Calu3 (cell line): ENCODE results near the gene CDX2. TPM values are rescaled to one million over a fixed set of nuclear protein-coding genes. Genes with fewer than 3 reads are reported as not detected.

Experiments used
- BruUV-seq: library from RNA; stranded (reverse); fragments of 400-500 nt; replicated peaks from 2 replicates; lab custom pipeline; 2021; lab: Mats Ljungman, UMichigan
- CTCF ChIA-PET: fragments of 300-600 bp; sonication (Branson Sonifier 250); formaldehyde crosslinking; loops from one replicate; lab custom pipeline; 2022; ENCODE audit warnings: antibody characterized with exemption; lab: Charles Lee
- DNase-seq: peaks from one replicate; pipeline ENCODE4 v3.0.0; 2022
- H3K27ac Mint-ChIP-seq: one replicate; pipeline ENCODE4 v1.8.0; 2022; ENCODE audit warnings: mixed read lengths; ENCODE audit not compliant: unreplicated experiment
- H3K27me3 Mint-ChIP-seq: one replicate; pipeline ENCODE4 v1.8.0; 2022; ENCODE audit warnings: mixed read lengths; ENCODE audit not compliant: unreplicated experiment
- H3K36me3 Mint-ChIP-seq: one replicate; pipeline ENCODE4 v1.8.0; 2022; ENCODE audit warnings: mild to moderate bottlenecking, moderate library complexity, mixed read lengths; ENCODE audit not compliant: insufficient read depth, unreplicated experiment
- H3K4me1 Mint-ChIP-seq: one replicate; pipeline ENCODE4 v1.8.0; 2022; ENCODE audit warnings: mild to moderate bottlenecking, low read depth, mixed read lengths; ENCODE audit not compliant: unreplicated experiment
- H3K4me3 Mint-ChIP-seq: one replicate; pipeline ENCODE4 v1.8.0; 2022; ENCODE audit warnings: mild to moderate bottlenecking, low read depth, moderate library complexity, mixed read lengths; ENCODE audit not compliant: unreplicated experiment
- H3K9me3 Mint-ChIP-seq: one replicate; pipeline ENCODE4 v1.8.0; 2022; ENCODE audit warnings: low read depth, mixed read lengths; ENCODE audit not compliant: unreplicated experiment
- CTCF ChIP-seq: fragments of 200-600 bp; IDR thresholded peaks from one replicate; pipeline ENCODE4 v1.8.0; 2022; ENCODE audit warnings: antibody characterized with exemption; ENCODE audit not compliant: unreplicated experiment
- intact Hi-C: fragments of 100-400 bp; cut with micrococcal nuclease; formaldehyde crosslinking; loops from one replicate; pipeline ENCODE4 v1.10.0; 2022; ENCODE audit not compliant: unreplicated experiment
- total RNA-seq: library from RNA; stranded (reverse); gene quantifications from 2 replicates; pipeline ENCODE4 v1.2.3, GENCODE V29; 2022

Gene CDX2
- total RNA-seq, 1 experiment from 2014 or later = not detected

DNA sequence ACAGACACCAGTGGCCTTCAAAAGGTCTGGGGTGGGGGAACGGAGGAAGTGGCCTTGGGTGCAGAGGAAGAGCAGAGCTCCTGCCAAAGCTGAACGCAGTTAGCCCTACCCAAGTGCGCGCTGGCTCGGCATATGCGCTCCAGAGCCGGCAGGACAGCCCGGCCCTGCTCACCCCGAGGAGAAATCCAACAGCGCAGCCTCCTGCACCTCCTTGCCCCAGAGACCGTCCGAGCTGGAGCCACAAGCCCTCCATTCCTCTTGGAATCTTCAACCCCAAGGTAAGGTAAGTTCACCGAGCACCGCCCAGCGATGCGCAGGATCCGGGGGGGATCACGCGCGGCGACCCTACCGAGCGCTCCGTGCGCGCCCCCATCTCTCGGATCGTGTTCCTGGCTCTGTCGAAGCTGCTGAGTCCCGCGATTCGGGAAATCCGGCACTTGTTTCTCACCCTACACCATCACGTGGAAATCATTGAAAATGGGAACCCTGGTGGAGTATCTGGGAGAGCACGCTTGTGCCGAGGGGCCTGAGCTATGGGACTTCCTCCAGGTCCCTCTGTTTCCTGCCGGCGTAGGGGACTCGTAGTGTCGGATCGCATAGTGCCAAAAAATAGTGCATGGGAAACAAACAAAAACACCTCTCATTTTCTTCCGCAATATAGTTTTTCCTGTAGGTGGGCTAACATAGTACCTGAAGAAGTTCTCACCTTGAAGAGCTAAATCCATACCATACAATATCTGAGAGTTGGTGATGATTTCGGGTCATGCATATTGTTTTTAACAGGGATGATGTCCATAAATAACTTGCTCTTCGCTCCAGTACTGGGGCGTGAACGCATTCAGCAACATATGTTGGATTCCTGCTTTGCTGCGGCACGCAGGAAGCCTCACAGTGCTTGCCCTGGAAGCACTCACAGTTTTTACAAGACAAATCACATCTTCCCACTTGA, 40.0 kb downstream of the CDX2 start:
- intact Hi-C loops = no loop called here
- no peak overlapping the region for H3K27ac Mint-ChIP-seq
- no peaks in the 10 kb centered on the region for H3K4me1 Mint-ChIP-seq
- CTCF ChIA-PET = no interaction called here
- H3K9me3 Mint-ChIP-seq = no peaks in the 10 kb centered on the region
- no peaks in the 10 kb centered on the region for H3K36me3 Mint-ChIP-seq
- TF ChIP-seq CTCF = no peak
- H3K4me3 Mint-ChIP-seq = no peak overlapping the region
- no peaks in the 10 kb centered on the region for H3K27me3 Mint-ChIP-seq
- no peak for DNase-seq
- BruUV-seq = no TSS peak

DNA sequence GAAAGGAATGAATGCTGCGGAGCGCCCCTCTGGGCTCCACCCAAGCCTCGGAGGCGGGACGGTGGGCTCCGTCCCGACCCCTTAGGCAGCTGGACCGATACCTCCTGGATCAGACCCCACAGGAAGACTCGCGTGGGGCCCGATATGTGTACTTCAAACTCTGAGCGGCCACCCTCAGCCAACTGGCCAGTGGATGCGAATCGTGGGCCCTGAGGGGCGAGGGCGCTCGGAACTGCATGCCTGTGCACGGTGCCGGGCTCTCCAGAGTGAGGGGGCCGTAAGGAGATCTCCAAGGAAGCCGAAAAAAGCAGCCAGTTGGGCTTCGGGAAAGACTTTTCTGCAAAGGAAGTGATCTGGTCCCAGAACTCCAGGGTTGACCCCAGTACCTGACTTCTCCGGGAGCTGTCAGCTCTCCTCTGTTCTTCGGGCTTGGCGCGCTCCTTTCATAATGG, 40.7 kb downstream of the CDX2 start:
- no peak for DNase-seq
- no peak overlapping the region for H3K4me3 Mint-ChIP-seq
- intact Hi-C loops = no loop called here
- no TSS peak for BruUV-seq
- H3K36me3 Mint-ChIP-seq = no peaks in the 10 kb centered on the region
- no peaks in the 10 kb centered on the region for H3K27me3 Mint-ChIP-seq
- H3K4me1 Mint-ChIP-seq = no peaks in the 10 kb centered on the region
- CTCF ChIA-PET = no interaction called here
- H3K9me3 Mint-ChIP-seq = no peaks in the 10 kb centered on the region
- TF ChIP-seq CTCF = no peak
- H3K27ac Mint-ChIP-seq = no peak overlapping the region

DNA sequence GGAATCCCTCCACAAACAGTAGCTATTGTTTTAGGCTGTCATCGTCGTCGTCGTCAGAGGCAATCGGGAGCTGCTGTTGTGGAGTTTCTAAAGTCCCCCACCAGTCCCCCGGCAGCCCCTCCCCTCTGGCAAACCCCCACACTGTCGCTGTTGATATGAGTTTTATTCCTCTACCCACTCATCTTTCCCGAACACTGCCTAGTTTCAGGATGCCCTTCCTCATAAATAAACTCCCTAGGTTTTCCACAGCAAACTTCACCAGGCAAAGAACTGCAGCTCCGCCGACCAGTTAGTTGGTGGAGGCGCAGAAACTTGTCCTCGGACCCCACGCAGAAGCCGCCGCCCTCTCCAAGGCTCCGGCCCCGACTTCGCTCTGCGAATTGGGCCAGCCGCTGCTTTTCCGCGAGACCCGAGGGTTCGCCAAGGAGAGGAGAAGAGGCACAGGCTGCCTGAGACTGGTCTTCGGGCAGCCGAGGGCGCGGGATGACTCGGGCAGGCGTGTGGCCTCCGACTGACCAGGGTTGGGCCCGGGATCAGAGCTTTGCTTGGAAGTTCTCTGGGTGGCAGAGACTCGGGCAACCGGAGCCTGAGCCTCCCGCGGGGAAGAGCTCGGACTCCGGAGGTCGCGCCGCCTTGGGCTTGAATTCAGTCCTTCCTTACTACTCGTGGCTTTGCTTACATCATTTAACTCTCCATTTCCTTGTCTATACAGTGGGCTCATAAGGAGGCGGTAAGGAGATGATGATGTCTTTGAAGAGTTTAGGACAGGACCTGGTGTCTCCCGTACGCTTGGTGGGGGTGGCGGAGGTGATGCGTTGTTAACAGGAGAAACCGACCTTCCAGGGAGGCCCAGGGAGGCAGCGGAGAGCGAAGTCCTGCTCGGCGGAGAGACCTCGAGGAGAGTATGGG, 41.4 kb downstream of the CDX2 start:
- H3K27ac Mint-ChIP-seq = no peak overlapping the region
- intact Hi-C loops = no loop called here
- no peak for TF ChIP-seq CTCF
- no peak overlapping the region for H3K4me3 Mint-ChIP-seq
- no peaks in the 10 kb centered on the region for H3K9me3 Mint-ChIP-seq
- DNase-seq = no peak
- no peaks in the 10 kb centered on the region for H3K4me1 Mint-ChIP-seq
- CTCF ChIA-PET = interaction anchor here (0.6 kb wide), 1 partner anchor 56 kb away, joined by 9 read pairs; no protein-coding TSS in a partner anchor
- H3K36me3 Mint-ChIP-seq = no peaks in the 10 kb centered on the region
- no TSS peak for BruUV-seq
- no peaks in the 10 kb centered on the region for H3K27me3 Mint-ChIP-seq

- no peaks in the 10 kb centered on the region for H3K9me3 Mint-ChIP-seq
- CTCF ChIA-PET = interaction anchor here (0.6 kb wide), 1 partner anchor 55 kb away, joined by 9 read pairs; no protein-coding TSS in a partner anchor
- no peak for TF ChIP-seq CTCF
- no TSS peak for BruUV-seq
- no peak for DNase-seq
- intact Hi-C loops = no loop called here
- no peak overlapping the region for H3K27ac Mint-ChIP-seq
- no peak overlapping the region for H3K4me3 Mint-ChIP-seq
- H3K27me3 Mint-ChIP-seq = no peaks in the 10 kb centered on the region
- H3K36me3 Mint-ChIP-seq = no peaks in the 10 kb centered on the region
- no peaks in the 10 kb centered on the region for H3K4me1 Mint-ChIP-seq
These were observed 42.3 kb downstream of the CDX2 start for GRCh38 chr13:27926644-27927434.
